Tibial nerve (tissue), 4 donors: ENCODE results near the gene CDK13. TPM values are rescaled to one million over a fixed set of nuclear protein-coding genes. Genes with fewer than 3 reads are reported as not detected.
A peak's percentile ranks its signal among the peaks of the same experiment; 100 is the strongest.

ENCODE experiments used
- DNase-seq, 2 donors: peaks; one replicate each; pipeline ENCODE4 v3.0.0-alpha.2; 2019; ENCODE audit warnings: low spot score in 2 of 2
- H3K27ac ChIP-seq, 4 donors: fragments of 200-600 bp; sonication (generic) in 3 of 4; one replicate each; pipeline ENCODE4 v1.5.1; 2017 to 2019; ENCODE audit warnings: mild to moderate bottlenecking in 1 of 4
- H3K27me3 ChIP-seq, 2 donors: fragments of 200-600 bp; sonication (generic) in 1 of 2; one replicate each; pipeline versions ENCODE4 v1.5.1 to v1.6.0; 2017 to 2019
- H3K36me3 ChIP-seq, 3 donors: fragments of 200-600 bp; sonication (generic); one replicate each; pipeline ENCODE4 v1.5.1; 2018 to 2019
- H3K4me1 ChIP-seq, 4 donors: fragments of 200-600 bp; sonication (generic) in 3 of 4; one replicate each; pipeline ENCODE4 v1.5.1; 2017 to 2019
- H3K4me3 ChIP-seq, 4 donors: fragments of 200-600 bp; sonication (generic) in 3 of 4; one replicate each; pipeline ENCODE4 v1.5.1; 2017 to 2019; ENCODE audit warnings: mild to moderate bottlenecking in 1 of 4, moderate library complexity in 1 of 4
- H3K9me3 ChIP-seq, 4 donors: fragments of 200-600 bp; sonication (generic) in 3 of 4; one replicate each; pipeline ENCODE4 v1.5.1; 2017 to 2019
- CTCF ChIP-seq, 5 experiments: fragments of 200-600 bp in 3 of 5; fragments of 450-650 bp in 2 of 5; sonication (generic) in 3 of 5; IDR thresholded peaks; one replicate each; pipeline ENCODE4 v1.5.1; 2016 to 2019; ENCODE audit warnings: antibody characterized with exemption in 5 of 5, mild to moderate bottlenecking in 3 of 5, moderate library complexity in 2 of 5
- EP300 ChIP-seq, 2 donors: sonication (generic); formaldehyde crosslinking; IDR thresholded peaks; one replicate each; pipeline ENCODE4 v1.6.1; 2017; ENCODE audit warnings: antibody characterized with exemption in 2 of 2, mild to moderate bottlenecking in 1 of 2
- POLR2A ChIP-seq, 2 donors: fragments of 450-650 bp; IDR thresholded peaks; one replicate each; pipeline ENCODE4 v1.6.1; 2017; ENCODE audit warnings: antibody characterized with exemption in 2 of 2, mild to moderate bottlenecking in 2 of 2, moderate library complexity in 2 of 2
- WGBS, 2 donors: methylation state at CpG; one replicate each; pipeline ENCODE4 v1.1.5; 2018; 5-methylcytosine and 5-hydroxymethylcytosine counted together
- total RNA-seq, 4 donors: library from RNA; depleted of rRNA; stranded (reverse); fragments of >200 nt; gene quantifications; one replicate each; pipeline ENCODE4 v1.1.0, GENCODE V29; 2016

The CDK13 gene
- total RNA-seq, 4 donors from 2014 or later: 87.8 to 128 (median 114) TPM

GRCh38 chr7:39948956-39949928 lies 814 bp upstream of the CDK13 start:
- peaks cover 0 to 34% (median 20%) of the 10 kb centered on the region in 4 donors for H3K4me1 ChIP-seq
- H3K4me3 ChIP-seq: peak overlapping the region; percentile 71 to 96 (median 89)

GRCh38 chr7:39950473-39951225 lies 593 bp downstream of the CDK13 start:
- H3K4me1 ChIP-seq: peaks cover 0 to 48% (median 30%) of the 10 kb centered on the region in 4 donors
- peak overlapping the region; percentile 71 to 96 (median 89) for H3K4me3 ChIP-seq
- H3K27me3 ChIP-seq: no peaks in the 10 kb centered on the region
- no peaks in the 10 kb centered on the region for H3K36me3 ChIP-seq
- TF ChIP-seq CTCF (IDR thresholded peaks at IDR 0.05): no peak
- TF ChIP-seq POLR2A (IDR thresholded peaks at IDR 0.05): no peak
- TF ChIP-seq EP300 (IDR thresholded peaks at IDR 0.05): no peak
- DNase-seq: no peak
- WGBS, 2 donors: 0 to 1% methylated on average over 2 to 26 of the region's 93 CpGs
- H3K27ac ChIP-seq: peak overlapping the region; percentile 96 to 99 (median 99)
- no peaks in the 10 kb centered on the region for H3K9me3 ChIP-seq

More at GRCh38 chr7:39948956-39949928, 814 bp upstream of the CDK13 start:
- no peaks in the 10 kb centered on the region for H3K27me3 ChIP-seq
- H3K9me3 ChIP-seq: no peaks in the 10 kb centered on the region
- TF ChIP-seq POLR2A (IDR thresholded peaks at IDR 0.05) (peak; percentile 80 to 91), EP300 (IDR thresholded peaks at IDR 0.05) (peak; percentile 87 to 98), CTCF (IDR thresholded peaks at IDR 0.05) (peak in 2 of 5 experiments; percentile 27 to 39)
- H3K27ac ChIP-seq: peak overlapping the region; percentile 96 to 99 (median 99)
- DNase-seq: peak; percentile 94 to 96
- no peaks in the 10 kb centered on the region for H3K36me3 ChIP-seq
- WGBS, 2 donors: 0 to 1% methylated on average over 61 to 73 of the region's 74 CpGs

- no peaks in the 10 kb centered on the region for H3K27me3 ChIP-seq
- H3K4me3 ChIP-seq: peak overlapping the region; percentile 71 to 96 (median 89)
- H3K36me3 ChIP-seq: no peaks in the 10 kb centered on the region
- H3K9me3 ChIP-seq: no peaks in the 10 kb centered on the region
- peaks cover 0 to 56% (median 35%) of the 10 kb centered on the region in 4 donors for H3K4me1 ChIP-seq
- 1% methylated on average over 28 to 29 of the region's 79 CpGs for WGBS, 2 donors
- H3K27ac ChIP-seq: peak overlapping the region; percentile 96 to 99 (median 99)
- peak; percentile 24 to 51 (median 30) for TF ChIP-seq CTCF (IDR thresholded peaks at IDR 0.05)
- TF ChIP-seq POLR2A (IDR thresholded peaks at IDR 0.05): no peak
- TF ChIP-seq EP300 (IDR thresholded peaks at IDR 0.05): peak in 1 of 2 donors; percentile 37
- peak in 1 of 2 donors; percentile 11 for DNase-seq
These were observed 1.5 kb downstream of the CDK13 start for GRCh38 chr7:39951226-39952194.

GRCh38 chr7:39952374-39952773 lies 2.3 kb downstream of the CDK13 start:
- TF ChIP-seq CTCF (IDR thresholded peaks at IDR 0.05): no peak
- no peak for TF ChIP-seq EP300 (IDR thresholded peaks at IDR 0.05)
- TF ChIP-seq POLR2A (IDR thresholded peaks at IDR 0.05): no peak
- DNase-seq: no peak
- Histone ChIP-seq H3K27me3 (no peaks in the 10 kb centered on the region), H3K4me3 (peak overlapping the region; percentile 71 to 96 (median 89)), H3K36me3 (no peaks in the 10 kb centered on the region), H3K9me3 (no peaks in the 10 kb centered on the region), H3K4me1 (peaks cover 0 to 63% (median 41%) of the 10 kb centered on the region in 4 donors), H3K27ac (peak overlapping the region in 3 of 4 donors; percentile 99)
- 7 to 11% methylated on average over 2 of the region's 2 CpGs for WGBS, 2 donors
